ENCODE measurements around the gene TNFSF12.

TNFSF12 gene

GRCh38 chr17:7572338-7572587, 23.4 kb downstream of the TNFSF12 start:
- peak in 1 of 2 experiments; percentile 96 for DNase-seq

GRCh38 chr17:7572588-7573323, 23.9 kb downstream of the TNFSF12 start:
- DNase-seq = peak; percentile 92 to 96

GRCh38 chr17:7573324-7574080, 24.6 kb downstream of the TNFSF12 start:
- peak; percentile 62 to 67 for DNase-seq

DNA sequence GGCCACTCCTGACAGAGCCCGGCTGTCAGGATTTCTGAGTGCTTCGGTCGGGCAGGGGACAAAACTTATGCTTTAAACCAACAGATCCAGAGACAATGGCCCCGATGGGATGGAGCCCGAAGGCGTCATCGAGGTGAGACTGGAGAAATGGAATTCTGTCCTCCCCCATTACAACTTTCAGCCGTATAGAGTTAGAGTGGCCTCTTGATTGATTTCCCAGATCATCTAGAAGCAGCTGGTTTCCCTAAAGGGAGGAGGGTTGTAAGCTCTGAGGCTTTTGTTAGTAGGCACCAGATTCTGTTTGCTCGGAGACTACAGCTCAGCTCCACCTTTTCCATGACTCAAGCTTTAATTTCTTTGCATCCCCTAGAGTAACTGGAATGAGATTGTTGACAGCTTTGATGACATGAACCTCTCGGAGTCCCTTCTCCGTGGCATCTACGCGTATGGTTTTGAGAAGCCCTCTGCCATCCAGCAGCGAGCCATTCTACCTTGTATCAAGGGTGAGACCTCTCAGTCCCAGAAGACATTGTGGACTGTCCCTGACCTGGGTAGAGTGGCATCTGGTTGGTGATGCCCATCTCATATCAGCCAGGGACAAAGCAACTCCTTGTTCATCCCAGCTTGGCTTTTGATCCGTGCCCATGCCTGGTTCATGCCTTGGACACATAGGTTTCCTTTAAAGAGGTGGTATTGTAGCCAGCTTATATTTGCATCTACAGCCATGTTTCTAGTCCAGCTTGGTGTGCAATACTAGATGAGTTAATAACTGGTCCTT, 25.5 kb downstream of the TNFSF12 start:
- no peak for DNase-seq

- no peak for DNase-seq
These were observed 26.6 kb downstream of the TNFSF12 start for GRCh38 chr17:7575481-7575883.

DNA sequence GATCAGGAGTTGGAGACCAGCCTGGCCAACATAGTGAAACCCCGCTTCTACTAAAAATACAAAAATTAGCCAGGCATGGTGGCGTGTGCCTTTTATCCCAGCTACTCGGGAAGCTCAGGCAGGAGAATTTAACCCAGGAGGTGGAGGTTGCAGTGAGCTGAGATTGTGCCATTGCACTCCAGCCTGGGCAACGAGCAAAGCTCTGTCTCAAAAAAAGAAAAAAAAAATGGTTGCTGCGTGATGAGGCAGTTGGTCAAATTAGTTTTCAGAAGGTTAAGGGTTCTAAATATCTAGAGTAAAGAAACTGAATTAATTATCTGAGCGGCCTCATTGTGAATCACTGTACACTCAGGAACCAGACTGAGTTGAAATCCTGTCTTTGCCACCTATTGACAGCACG, 27.1 kb downstream of the TNFSF12 start:
- DNase-seq = no peak

DNA sequence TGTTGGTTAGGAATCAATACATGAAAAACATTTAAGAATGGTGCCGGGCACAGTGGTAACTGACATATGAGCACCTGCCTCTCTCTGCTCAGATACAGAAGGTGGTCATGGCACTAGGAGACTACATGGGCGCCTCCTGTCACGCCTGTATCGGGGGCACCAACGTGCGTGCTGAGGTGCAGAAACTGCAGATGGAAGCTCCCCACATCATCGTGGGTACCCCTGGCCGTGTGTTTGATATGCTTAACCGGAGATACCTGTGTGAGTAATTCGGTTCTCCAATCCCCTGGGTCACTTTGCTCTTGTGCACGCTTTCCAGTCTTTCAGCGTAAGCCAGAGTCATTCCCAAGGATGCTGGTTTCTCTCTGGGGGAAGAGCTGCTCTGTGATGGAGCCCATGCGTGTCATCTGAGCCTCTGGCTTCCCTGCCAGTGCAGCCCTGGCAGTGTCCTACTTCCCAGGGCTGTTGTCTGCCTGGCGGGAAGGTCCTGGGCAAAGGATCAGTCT, 27.6 kb downstream of the TNFSF12 start:
- DNase-seq = no peak

GRCh38 chr17:7577327-7578199, 28.7 kb downstream of the TNFSF12 start:
- no peak for DNase-seq

DNA sequence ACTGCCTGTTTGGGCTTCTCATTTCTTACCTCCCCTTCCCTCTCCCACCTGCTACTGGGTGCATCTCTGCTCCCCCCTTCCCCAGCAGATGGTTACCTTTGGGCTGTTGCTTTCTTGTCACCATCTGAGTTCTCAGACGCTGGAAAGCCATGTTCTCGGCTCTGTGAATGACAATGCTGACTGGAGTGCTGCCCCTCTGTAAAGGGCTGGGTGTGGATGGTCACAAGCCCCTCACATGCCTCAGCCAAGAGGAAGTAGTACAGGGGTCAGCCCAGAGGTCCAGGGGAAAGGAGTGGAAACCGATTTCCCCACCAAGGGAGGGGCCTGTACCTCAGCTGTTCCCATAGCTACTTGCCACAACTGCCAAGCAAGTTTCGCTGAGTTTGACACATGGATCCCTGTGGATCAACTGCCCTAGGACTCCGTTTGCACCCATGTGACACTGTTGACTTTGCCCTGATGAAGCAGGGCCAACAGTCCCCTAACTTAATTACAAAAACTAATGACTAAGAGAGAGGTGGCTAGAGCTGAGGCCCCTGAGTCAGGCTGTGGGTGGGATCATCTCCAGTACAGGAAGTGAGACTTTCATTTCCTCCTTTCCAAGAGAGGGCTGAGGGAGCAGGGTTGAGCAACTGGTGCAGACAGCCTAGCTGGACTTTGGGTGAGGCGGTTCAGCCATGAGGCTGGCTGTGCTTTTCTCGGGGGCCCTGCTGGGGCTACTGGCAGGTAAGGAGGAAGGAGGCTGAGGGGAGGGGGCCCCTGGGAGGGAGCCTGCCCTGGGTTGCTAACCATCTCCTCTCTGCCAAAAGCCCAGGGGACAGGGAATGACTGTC, 30.4 kb downstream of the TNFSF12 start, which contains the start of gene CD68:
CD68 (plus strand) TSS at position 638 of the 833 bp plus-strand sequence; CDS start at position 678, 40 bp downstream.
- DNase-seq = peak; percentile 70 to 71

GRCh38 chr17:7579834-7580603, 31.2 kb downstream of the TNFSF12 start:
- DNase-seq = no peak

- no peak for DNase-seq
These were observed 32.0 kb downstream of the TNFSF12 start for GRCh38 chr17:7580604-7581575.

GRCh38 chr17:7582396-7583252, 33.8 kb downstream of the TNFSF12 start:
- no peak for DNase-seq

DNA sequence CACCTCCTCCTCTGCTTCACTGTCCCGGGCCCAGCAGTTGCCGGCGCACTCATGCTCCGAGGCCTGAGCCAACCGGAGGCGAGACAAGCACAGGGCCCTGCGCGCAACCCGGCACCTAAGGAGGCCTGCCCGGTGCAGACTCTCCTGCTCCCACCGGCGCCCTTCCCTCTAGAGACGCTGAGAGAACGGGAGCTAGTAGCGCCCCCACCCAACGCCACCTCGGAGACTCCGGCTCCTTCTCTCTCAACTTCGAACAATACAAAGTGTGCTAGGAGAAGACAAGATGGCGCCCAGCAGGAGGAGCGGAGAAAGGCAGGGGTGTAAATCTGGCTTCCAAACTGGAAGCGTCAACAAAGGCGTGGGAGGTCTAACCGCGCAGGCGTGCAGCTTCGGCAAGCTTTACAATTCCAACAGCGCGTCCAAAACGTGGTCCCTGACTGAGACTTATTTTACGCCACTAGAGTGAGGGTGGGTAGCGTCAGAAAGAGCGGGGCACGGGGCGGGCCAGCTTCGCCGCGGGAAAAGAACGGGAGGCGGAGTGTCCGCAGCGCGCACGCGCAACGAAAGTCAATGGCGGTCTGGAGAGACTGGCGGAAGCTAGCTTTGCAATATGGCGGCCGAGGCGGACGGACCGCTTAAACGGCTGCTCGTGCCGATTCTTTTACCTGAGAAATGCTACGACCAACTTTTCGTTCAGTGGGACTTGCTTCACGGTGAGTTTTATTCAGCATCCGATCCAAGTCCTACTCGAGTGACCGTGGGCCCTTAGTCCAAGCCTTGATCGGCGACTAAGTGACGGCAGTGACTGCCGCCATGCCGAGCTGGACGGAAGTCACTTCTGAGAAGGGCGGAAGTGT, 34.6 kb downstream of the TNFSF12 start, which contains the start of gene MPDU1:
MPDU1 (plus strand) TSS at position 600 of the 857 bp plus-strand sequence; CDS start at position 611, 11 bp downstream.
- peak; percentile 54 to 83 for DNase-seq

- no peak for DNase-seq
These were observed 38.0 kb downstream of the TNFSF12 start for GRCh38 chr17:7586673-7587419.

DNA sequence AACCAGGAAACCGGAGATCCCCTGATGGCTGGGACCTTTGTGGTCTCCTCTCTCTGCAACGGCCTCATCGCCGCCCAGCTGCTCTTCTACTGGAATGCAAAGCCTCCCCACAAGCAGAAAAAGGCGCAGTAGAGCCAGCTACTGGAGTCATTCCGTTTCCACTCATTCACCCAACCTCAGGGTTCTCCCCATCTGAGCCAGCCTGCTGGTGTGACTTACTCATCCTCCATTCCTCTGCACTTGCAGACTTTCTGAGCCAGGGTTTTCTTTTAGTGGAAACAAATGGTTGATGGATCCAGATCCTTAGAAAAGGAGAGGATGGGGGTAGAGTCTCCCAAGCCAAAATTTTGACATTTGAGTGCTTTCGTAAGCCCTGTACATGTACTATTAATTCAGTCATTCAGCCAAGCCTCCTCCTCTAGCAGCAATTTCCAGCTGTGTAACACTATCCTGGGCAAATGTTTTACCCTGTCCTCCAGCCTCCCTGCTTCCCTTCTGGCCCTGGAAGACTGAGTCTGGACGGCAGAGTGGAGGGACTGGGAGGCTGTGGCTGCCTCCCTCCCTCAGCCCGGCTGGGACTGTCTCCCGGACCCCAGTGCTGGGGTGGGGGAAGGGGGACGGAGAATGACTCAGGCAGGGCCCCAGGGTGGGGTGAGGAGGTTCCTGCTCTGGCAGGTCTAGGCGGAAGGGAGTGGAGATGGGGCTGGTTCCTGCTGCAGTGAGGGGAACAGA, 38.7 kb downstream of the TNFSF12 start:
- DNase-seq = no peak

Measured in AML-193 (cell line).